Activated CD8-positive, alpha-beta memory T cell treated with anti-CD3 and anti-CD28 coated beads for 4 hours (primary cell): Measurements from ENCODE around the gene CYCS.
"Not testable (repeated sequence)": the region's sequence is repeated elsewhere in the genome, so short reads cannot be mapped to it uniquely, and the experiment has no call there.

ENCODE experiments used
- DNase-seq, 2 donors: peaks; one replicate each; pipeline ENCODE4 v3.0.0-alpha.2; 2020; ENCODE audit warnings: low read depth in 2 of 2

CYCS gene

DNA sequence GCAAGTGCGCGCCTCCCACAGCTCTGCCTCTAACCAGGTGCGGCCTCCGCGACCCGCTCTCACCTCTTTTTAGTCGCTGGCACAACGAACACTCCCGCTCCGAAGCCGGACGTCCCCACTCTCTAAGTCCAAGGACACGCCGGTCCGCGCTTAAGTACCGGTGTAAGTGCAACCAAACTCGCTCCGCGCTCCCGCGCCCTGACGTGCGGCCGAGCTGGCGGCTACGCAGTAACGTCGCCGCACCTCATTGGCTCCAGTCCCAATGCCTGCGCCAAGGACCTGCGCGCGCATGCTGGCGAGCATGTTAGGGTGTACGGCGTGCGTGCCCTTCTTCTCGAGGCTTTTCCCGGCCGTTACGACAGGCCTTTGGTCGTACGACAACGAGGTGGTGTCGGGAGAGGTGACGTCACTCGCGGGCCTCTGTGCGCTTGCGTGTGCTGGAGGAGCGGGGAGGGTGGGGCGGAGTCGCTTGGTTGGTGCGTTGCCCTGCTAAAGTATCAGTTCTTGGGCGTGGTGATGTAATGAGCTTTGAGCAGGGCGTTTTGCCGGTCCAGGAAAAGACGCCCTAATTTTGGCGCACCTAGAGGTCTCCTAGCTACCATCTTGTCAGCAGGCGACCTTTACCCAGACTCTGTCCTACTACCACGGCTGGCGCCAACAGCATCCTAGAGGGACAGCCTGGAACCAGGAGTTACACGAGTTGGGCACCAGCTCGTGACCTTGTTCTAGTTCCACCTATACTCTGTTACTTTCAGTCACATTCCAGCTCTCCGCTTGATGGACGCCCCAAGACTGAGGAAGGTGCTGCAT, at the start of gene CYCS:
Gene CYCS (minus strand): TSS at position 124 of the 810 bp plus-strand sequence. CDS start 1,141 bp downstream, outside the sequence.
- DNase-seq = peak; percentile 99

DNA sequence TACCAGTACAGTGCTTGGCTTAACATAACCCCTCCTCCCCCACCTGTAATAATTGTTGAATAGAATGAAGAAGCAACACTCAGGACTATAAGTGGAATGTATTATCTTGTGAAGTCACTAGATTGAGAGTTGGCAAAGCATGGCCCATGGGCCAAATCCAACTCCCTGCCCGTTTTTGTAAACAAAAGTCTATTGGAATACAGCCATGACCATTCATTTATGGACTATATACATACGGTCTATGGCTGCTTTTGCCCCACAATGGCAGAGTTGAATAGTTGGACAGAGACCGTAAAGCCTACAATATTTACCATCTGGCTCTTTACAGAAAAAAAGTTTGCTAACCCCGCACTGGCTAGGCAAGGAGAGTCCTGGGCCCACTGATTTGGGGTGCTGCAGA, 48.1 kb upstream of the CYCS start:
- no peak for DNase-seq

DNA sequence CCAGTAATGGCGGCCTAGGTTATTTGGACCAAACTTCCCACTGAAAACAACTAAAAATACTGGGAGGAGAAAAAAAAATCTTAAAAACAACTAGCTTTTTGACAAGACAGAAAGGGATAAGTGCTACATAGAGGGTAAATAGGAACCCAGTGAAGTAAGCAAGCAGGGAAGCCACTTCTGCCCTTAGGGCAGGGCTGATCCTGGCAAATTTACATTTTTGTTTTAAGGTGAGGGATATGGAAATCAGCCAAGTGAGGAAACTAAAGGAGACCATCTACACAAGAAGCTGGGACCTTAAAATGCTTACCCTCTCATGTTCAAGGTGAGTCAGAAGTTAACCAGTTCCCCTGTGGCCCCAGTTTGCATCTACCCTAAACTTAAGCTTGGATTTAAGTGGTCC, 46.5 kb upstream of the CYCS start:
- DNase-seq = no peak

DNA sequence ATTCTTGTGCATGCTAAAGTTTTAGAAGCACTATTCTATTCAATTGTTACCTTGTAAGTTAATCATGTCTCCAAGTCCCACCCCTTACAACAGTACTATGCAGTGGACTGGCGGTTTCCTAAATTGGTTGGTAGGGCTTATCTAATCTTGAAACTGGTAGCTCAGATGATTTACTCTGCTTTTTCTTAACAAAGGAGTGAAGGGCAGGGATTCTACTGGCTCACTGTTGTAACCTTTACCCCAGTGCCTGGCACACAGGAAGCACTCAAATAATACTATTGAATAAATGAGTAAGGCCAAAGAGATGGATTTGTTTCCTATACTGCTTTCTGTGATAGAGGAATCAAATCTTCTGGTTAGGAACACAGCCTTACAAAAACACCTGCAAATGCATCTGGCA, 46.0 kb upstream of the CYCS start:
- no peak for DNase-seq

DNA sequence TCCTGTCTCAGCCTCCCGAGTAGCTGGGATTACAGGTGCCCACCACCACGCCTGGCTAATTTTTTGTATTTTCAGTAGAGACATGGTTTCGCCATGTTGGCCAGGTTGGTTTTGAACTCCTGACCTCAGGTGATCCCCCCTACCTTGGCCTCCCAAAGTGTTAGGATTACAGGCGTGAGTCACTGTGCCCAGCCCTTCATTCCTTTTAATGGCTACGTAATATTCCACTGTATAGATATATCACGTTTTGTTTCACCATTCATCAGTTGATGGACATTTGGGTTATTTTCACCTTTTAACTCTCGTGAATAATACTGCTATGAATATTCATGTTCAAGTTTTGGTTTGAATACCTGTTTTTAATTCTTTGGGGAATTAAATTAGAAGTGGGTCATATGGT, 44.6 kb upstream of the CYCS start:
- DNase-seq = no peak

DNA sequence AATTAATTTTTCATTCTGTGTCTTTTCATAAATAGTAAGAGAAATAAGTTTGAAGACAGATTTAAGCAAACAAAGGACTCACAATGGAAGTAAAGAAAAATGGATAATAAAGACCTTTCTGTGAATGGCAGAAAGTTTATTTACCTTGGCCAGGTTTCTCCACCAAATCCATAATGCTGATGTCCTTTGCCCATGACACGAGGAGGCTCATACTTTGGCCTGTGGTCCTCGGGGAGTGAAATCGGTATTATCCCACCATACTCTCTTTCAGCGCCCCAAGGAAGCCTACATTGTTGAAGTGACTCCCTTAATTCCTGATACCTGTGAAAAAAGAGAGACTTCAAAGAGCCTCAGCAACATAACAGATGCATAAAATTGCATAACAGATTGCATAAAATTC, 43.1 kb upstream of the CYCS start:
- DNase-seq = no peak

GRCh38 chr7:25167262-25167843, 42.3 kb upstream of the CYCS start:
- no peak for DNase-seq

GRCh38 chr7:25159983-25160596, 35.0 kb upstream of the CYCS start:
- DNase-seq = not testable (repeated sequence)

GRCh38 chr7:25158966-25159365, 33.9 kb upstream of the CYCS start:
- DNase-seq = no peak

GRCh38 chr7:25151773-25152172, 26.7 kb upstream of the CYCS start:
- DNase-seq = no peak

DNA sequence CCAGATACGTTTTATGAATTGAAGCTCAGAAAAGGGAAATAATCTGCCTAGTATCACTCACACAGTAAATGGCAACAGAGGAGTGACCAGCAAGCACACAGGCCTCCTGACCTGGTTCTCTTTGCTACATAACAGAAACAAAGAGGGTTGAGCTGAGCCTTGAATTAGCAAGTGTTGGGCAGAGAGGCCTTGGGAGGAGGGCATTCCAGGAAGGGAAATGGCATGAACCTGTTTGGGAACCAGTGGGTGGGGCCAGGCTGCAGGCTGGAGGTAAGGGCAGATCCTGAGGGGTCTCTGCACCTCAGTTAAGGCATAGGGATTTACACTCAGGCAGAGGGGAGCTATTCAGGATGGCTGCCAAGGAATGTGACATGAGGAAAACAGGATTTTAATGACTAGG, 24.8 kb upstream of the CYCS start:
- DNase-seq = no peak

GRCh38 chr7:25148772-25149575, 23.9 kb upstream of the CYCS start:
- no peak for DNase-seq

DNA sequence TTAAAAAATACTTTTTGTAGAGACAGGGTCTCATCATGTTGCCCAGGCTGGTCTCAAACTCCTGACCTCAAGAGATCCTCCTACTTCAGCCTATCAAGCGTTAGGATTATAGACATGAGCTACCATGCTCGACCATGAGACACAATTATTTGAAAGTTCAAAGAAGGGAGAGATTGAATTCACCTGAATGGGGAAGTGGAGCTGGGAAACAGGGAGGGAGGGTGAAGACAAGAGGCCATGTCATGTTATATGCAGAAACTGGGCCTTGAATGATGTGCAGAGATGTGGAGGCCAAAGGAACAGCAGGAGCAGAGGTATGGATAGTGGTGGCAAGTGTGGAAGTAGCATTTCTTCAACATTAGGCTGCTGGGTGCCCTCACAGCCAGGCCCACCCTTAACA, 18.7 kb upstream of the CYCS start:
- no peak for DNase-seq

DNA sequence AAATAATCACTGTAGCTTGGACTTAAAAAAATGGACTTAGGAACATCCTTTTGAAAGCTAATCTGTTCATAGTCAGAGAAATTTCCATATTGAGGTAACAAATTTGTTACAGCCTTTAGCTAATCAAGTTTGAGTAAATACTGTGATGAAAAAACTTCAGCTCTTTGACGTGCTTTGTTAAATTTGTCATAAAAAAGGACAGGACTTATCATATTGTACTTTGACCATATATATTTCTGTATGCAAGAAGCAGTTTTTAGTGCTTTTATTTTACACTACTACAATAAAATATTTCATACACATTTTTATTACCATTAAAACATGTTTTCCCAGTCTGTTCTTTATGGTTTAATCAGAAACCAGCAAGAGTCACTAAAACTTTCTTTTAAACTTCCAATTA, 14.5 kb upstream of the CYCS start:
- DNase-seq = no peak

- no peak for DNase-seq
These were observed 9.4 kb upstream of the CYCS start for GRCh38 chr7:25134358-25135010.

DNA sequence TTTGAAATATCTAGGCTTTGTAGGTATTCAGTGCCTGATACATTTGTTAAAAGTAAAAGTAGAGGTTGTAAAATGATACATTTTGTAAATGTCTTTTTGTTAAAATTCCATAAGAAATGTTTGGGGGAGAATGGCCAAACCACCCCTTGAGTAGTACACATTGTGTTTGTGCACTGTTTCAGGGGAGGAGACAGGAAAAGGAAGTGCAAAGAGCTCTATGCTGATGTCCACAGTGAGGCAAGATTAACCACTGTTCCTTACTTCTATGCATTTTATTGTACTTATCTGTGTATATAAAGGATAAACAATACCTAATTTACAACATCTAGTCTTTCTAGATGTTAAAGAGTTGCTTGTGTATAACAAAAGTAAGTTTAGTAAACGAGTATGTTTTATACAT, 7.4 kb upstream of the CYCS start:
- no peak for DNase-seq

- no peak for DNase-seq
These were observed 1.7 kb upstream of the CYCS start for GRCh38 chr7:25126751-25127150.

GRCh38 chr7:25124465-25125136, 459 bp downstream of the CYCS start:
- no peak for DNase-seq

DNA sequence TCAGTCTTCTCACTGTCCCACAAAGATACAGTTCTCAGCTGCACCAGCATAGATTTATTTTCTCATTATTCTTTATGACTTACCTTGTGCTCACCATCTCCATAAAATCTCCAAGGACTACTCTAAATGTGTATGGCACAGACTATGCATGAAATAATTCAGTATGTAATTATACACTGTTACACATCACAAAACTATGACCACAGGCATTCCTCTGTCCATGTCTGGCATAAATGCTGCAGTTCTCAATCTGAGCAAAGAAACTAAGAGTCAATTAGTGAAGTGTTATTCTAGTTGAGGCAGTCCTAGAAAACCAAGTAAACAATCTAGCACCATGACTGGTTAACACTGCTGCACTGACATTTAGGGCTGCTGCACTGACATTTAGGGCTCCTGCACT, 2.7 kb downstream of the CYCS start:
- no peak for DNase-seq

- DNase-seq = no peak
These were observed 3.5 kb downstream of the CYCS start for GRCh38 chr7:25121599-25121998.

GRCh38 chr7:25119102-25119501, 6.0 kb downstream of the CYCS start:
- DNase-seq = no peak
